Measurements from ENCODE around the gene IMP4. TPM values are rescaled to one million over a fixed set of nuclear protein-coding genes. Genes with fewer than 3 reads are reported as not detected.

The IMP4 gene
- total RNA-seq, 1 experiment from 2014 or later = 89.2 TPM

GRCh38 chr2:130393318-130393910 lies 50.7 kb downstream of the IMP4 start:
- Mint-ChIP-seq H3K27me3 (ENCODE audit: low read depth) (peaks cover 21% of the 10 kb centered on the region), H3K4me3 (no peak overlapping the region), H3K36me3 (no peaks in the 10 kb centered on the region), H3K4me1 (peaks cover 15% of the 10 kb centered on the region), H3K27ac (no peak overlapping the region), H3K9me3 (peaks cover 3% of the 10 kb centered on the region; the same call in 1 of the 2 replicates)
- no peak for DNase-seq (ENCODE audit: low spot score)
- ChIA-PET POLR2A (no interaction called here), CTCF (interaction anchor here (1.2 kb wide), 1 partner anchor 20 kb away, joined by 5 read pairs; no protein-coding TSS in a partner anchor)
- no peak for ATAC-seq
- TF ChIP-seq ZNF423 (CRISPR knock-in tag; IDR thresholded peaks at IDR 0.05) (peak; percentile 76), ZNF138 (CRISPR knock-in tag; conservative IDR thresholded peaks at IDR 0.05) (no peak)
- TF ChIP-seq, protein P1, sequence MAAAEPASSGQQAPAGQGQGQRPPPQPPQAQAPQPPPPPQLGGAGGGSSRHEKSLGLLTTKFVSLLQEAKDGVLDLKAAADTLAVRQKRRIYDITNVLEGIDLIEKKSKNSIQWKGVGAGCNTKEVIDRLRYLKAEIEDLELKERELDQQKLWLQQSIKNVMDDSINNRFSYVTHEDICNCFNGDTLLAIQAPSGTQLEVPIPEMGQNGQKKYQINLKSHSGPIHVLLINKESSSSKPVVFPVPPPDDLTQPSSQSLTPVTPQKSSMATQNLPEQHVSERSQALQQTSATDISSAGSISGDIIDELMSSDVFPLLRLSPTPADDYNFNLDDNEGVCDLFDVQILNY (CRISPR knock-in tag; IDR thresholded peaks at IDR 0.05) = no peak

Other genes starting within 250 kb of the IMP4 start
- 10.5 to 13.6 TPM (median 13.3 TPM) in 3 replicates for gene POTEF, start 213.7 kb upstream of the IMP4 start, total RNA-seq (2021)
- 2.8 to 5.4 TPM (median 3.4 TPM) in 3 replicates for gene CCDC74B, start 197.8 kb upstream of the IMP4 start, total RNA-seq (2021)
- gene SMPD4, start 161.3 kb upstream of the IMP4 start, total RNA-seq (2021) = 76.7 to 95.8 TPM (median 81.1 TPM) in 3 replicates
- 183 to 225 TPM (median 220 TPM) in 3 replicates for gene MZT2B, start 160.6 kb upstream of the IMP4 start, total RNA-seq (2021)
- gene TUBA3E, start 144.5 kb upstream of the IMP4 start, total RNA-seq (2021) = 0.18 TPM in 1 of 3 replicates, not detected in the others
- gene PTPN18, start 13.2 kb downstream of the IMP4 start, total RNA-seq (2021) = 15.7 to 21.8 TPM (median 21.0 TPM) in 3 replicates
- 2.2 to 3.2 TPM (median 2.7 TPM) in 3 replicates for gene POTEI, start 166.4 kb downstream of the IMP4 start, total RNA-seq (2021)
- not detected in 3 replicates for gene CFC1B, start 178.3 kb downstream of the IMP4 start, total RNA-seq (2021)

Data from WTC11 (cell line).